GM23248 (cell line): ENCODE measurements around the gene TINCR. TPM values are rescaled to one million over a fixed set of nuclear protein-coding genes. Genes with fewer than 3 reads are reported as not detected.

ENCODE experiments used
- DNase-seq: peaks from one replicate; pipeline ENCODE4 v3.0.0-alpha.2; 2015
- H2AFZ ChIP-seq: fragments of 200-600 bp; sonication (generic); 2 replicates; pipeline ENCODE4 v1.6.1; 2016; ENCODE audit warnings: antibody characterized with exemption
- H3F3A ChIP-seq: fragments of 200-600 bp; sonication (generic); 2 replicates; pipeline ENCODE4 v1.6.1; 2016; ENCODE audit warnings: mild to moderate bottlenecking, antibody characterized with exemption, mixed run types; ENCODE audit not compliant: insufficient read depth
- H3K27ac ChIP-seq: fragments of 200-600 bp; sonication (generic); 2 replicates; pipeline ENCODE4 v1.5.1; 2016; ENCODE audit warnings: mild to moderate bottlenecking
- H3K27me3 ChIP-seq: fragments of 200-600 bp; sonication (generic); replicated peaks from 2 replicates; pipeline ENCODE4 v1.6.1; 2016; ENCODE audit warnings: mild to moderate bottlenecking; ENCODE audit not compliant: insufficient read depth
- H3K36me3 ChIP-seq: fragments of 200-600 bp; sonication (generic); 2 replicates; pipeline ENCODE4 v1.6.1; 2016; ENCODE audit warnings: low read depth, mild to moderate bottlenecking
- H3K4me1 ChIP-seq: fragments of 200-600 bp; sonication (generic); 2 replicates; pipeline ENCODE4 v1.6.1; 2016; ENCODE audit warnings: mild to moderate bottlenecking; ENCODE audit not compliant: insufficient read depth
- H3K4me2 ChIP-seq: fragments of 200-600 bp; sonication (generic); one replicate; pipeline ENCODE4 v1.6.1; 2016; ENCODE audit warnings: mild to moderate bottlenecking; ENCODE audit not compliant: unreplicated experiment
- H3K4me3 ChIP-seq: fragments of 200-600 bp; sonication (generic); 2 replicates; pipeline ENCODE4 v1.5.1; 2016; ENCODE audit warnings: mild to moderate bottlenecking
- H3K79me2 ChIP-seq: fragments of 200-600 bp; sonication (generic); 2 replicates; pipeline ENCODE4 v1.6.1; 2016; ENCODE audit warnings: mild to moderate bottlenecking; ENCODE audit not compliant: insufficient read depth
- H3K9ac ChIP-seq: fragments of 200-600 bp; sonication (generic); 2 replicates; pipeline ENCODE4 v1.6.1; 2016; ENCODE audit warnings: mild to moderate bottlenecking
- H3K9me2 ChIP-seq: fragments of 200-600 bp; sonication (generic); 2 replicates; pipeline ENCODE4 v1.6.1; 2016; ENCODE audit warnings: mixed run types, mild to moderate bottlenecking, moderate library complexity; ENCODE audit not compliant: insufficient read depth
- H3K9me3 ChIP-seq: fragments of 200-600 bp; sonication (generic); one replicate; pipeline ENCODE4 v1.6.1; 2017; ENCODE audit warnings: low read depth
- H4K20me1 ChIP-seq: fragments of 200-600 bp; sonication (generic); 2 replicates; pipeline ENCODE4 v1.6.0; 2016; ENCODE audit not compliant: insufficient read depth
- EZH2 ChIP-seq: fragments of 200-600 bp; sonication (generic); IDR thresholded peaks from 2 replicates; pipeline ENCODE4 v1.6.1; 2018; ENCODE audit warnings: antibody characterized with exemption, mild to moderate bottlenecking; ENCODE audit not compliant: insufficient read depth, poor library complexity, severe bottlenecking
- EZH2phosphoT487 ChIP-seq: fragments of 200-600 bp; sonication (generic); IDR thresholded peaks from 2 replicates; pipeline ENCODE4 v1.6.1; 2018; ENCODE audit warnings: antibody characterized with exemption, moderate library complexity, mild to moderate bottlenecking, low read depth; ENCODE audit not compliant: insufficient read depth
- WGBS, 2 experiments: methylation state at CpG; one replicate each; pipeline ENCODE4 v1.1.6; 2015 to 2017; ENCODE audit warnings: low lambda C conversion rate in 2 of 2, low coverage in 1 of 2; ENCODE audit errors: missing lambda C conversion rate in 2 of 2; 5-methylcytosine and 5-hydroxymethylcytosine counted together
- in situ Hi-C: fragments of 300-500 bp; cut with MboI; formaldehyde crosslinking; loops from 2 replicates; pipeline ENCODE4 v1.15.0; 2020
- polyA plus RNA-seq: library from polyadenylated mRNA; unstranded; fragments of >200 nt; fragmentation: Nextera tagmentation; extraction: Ambion mirVana; gene quantifications from 2 replicates; pipeline ENCODE4 v1.2.1, GENCODE V29; 2016
- total RNA-seq: library from RNA; depleted of rRNA; stranded (reverse); fragments of >200 nt; shearing (Covaris generic); gene quantifications from 2 replicates; pipeline ENCODE4 v1.2.3, GENCODE V29; 2014

TINCR gene
- total and polyA plus RNA-seq, 2 experiments from 2014 or later = 1.6 TPM; not detected in 1

- Histone ChIP-seq H3K4me3 (no peak overlapping the region), H3K36me3 (no peaks in the 10 kb centered on the region), H3K27ac (no peak overlapping the region), H3K79me2 (no peaks in the 10 kb centered on the region), H4K20me1 (no peaks in the 10 kb centered on the region), H3K4me1 (no peaks in the 10 kb centered on the region), H3K27me3 (no peaks in the 10 kb centered on the region), H3K9ac (no peak overlapping the region), H3K9me2 (no peaks in the 10 kb centered on the region), H3K4me2 (no peak overlapping the region), H3F3A (no peaks in the 10 kb centered on the region), H2AFZ (no peak overlapping the region), H3K9me3 (no peaks in the 10 kb centered on the region)
- TF ChIP-seq EZH2 (no peak), EZH2phosphoT487 (no peak)
- no peak for DNase-seq
- in situ Hi-C loops = loop anchor here (10.0 kb wide), 1 partner anchor 531 kb away; no protein-coding TSS in a partner anchor
- WGBS, 2 experiments = 84 to 89% methylated on average over 6 of the region's 6 CpGs
Measured at GRCh38 chr19:5575590-5575989, 7.8 kb upstream of the TINCR start.

GRCh38 chr19:5572556-5573286 is 5.0 kb upstream of the TINCR start:
- no peak overlapping the region for H2AFZ ChIP-seq
- no peak overlapping the region for H3K27ac ChIP-seq
- no peaks in the 10 kb centered on the region for H3F3A ChIP-seq
- 69 to 76% methylated on average over 14 of the region's 14 CpGs for WGBS, 2 experiments
- H3K9me2 ChIP-seq = no peaks in the 10 kb centered on the region
- TF ChIP-seq EZH2phosphoT487 = no peak
- no peak for TF ChIP-seq EZH2
- H3K36me3 ChIP-seq = no peaks in the 10 kb centered on the region
- H3K4me3 ChIP-seq = no peak overlapping the region
- in situ Hi-C loops = loop anchor here (10.0 kb wide), 1 partner anchor 528 kb away; no protein-coding TSS in a partner anchor
- no peaks in the 10 kb centered on the region for H3K9me3 ChIP-seq
- 0 out of 2 replicates have a peak, but pooled peaks cover 5% of the 10 kb centered on the region for H3K27me3 ChIP-seq
- H4K20me1 ChIP-seq = no peaks in the 10 kb centered on the region
- no peaks in the 10 kb centered on the region for H3K4me1 ChIP-seq
- H3K79me2 ChIP-seq = no peaks in the 10 kb centered on the region
- H3K4me2 ChIP-seq = no peak overlapping the region
- no peak for DNase-seq
- no peak overlapping the region for H3K9ac ChIP-seq

- Histone ChIP-seq H3K9ac (no peak overlapping the region), H3K9me2 (no peaks in the 10 kb centered on the region), H3K27ac (no peak overlapping the region), H4K20me1 (no peaks in the 10 kb centered on the region), H3K9me3 (no peaks in the 10 kb centered on the region), H3K4me2 (no peak overlapping the region), H3K4me3 (no peak overlapping the region), H2AFZ (no peak overlapping the region), H3K4me1 (no peaks in the 10 kb centered on the region), H3K79me2 (no peaks in the 10 kb centered on the region), H3K36me3 (no peaks in the 10 kb centered on the region), H3K27me3 (peaks cover 10% of the 10 kb centered on the region), H3F3A (no peaks in the 10 kb centered on the region)
- no peak for DNase-seq
- 78% methylated on average over 3 of the region's 3 CpGs for WGBS, 2 experiments
- in situ Hi-C loops = loop anchor here (10.0 kb wide), 1 partner anchor 527 kb away; no protein-coding TSS in a partner anchor
- TF ChIP-seq EZH2 (no peak), EZH2phosphoT487 (no peak)
Measured at GRCh38 chr19:5571777-5572176, 4.0 kb upstream of the TINCR start.

- no peak overlapping the region for H3K4me3 ChIP-seq
- no peaks in the 10 kb centered on the region for H3K9me3 ChIP-seq
- WGBS, 2 experiments = 26 to 48% methylated on average over 18 to 40 of the region's 40 CpGs
- H3K4me2 ChIP-seq = no peak overlapping the region
- TF ChIP-seq EZH2 (no peak), EZH2phosphoT487 (no peak)
- no peak overlapping the region for H3K9ac ChIP-seq
- H3K4me1 ChIP-seq = no peaks in the 10 kb centered on the region
- no peak for DNase-seq
- in situ Hi-C loops = no loop called here
- H4K20me1 ChIP-seq = no peaks in the 10 kb centered on the region
- H3K36me3 ChIP-seq = no peaks in the 10 kb centered on the region
- H3K27ac ChIP-seq = no peak overlapping the region
- H3K9me2 ChIP-seq = no peaks in the 10 kb centered on the region
- no peaks in the 10 kb centered on the region for H3F3A ChIP-seq
- H2AFZ ChIP-seq = no peak overlapping the region
- H3K27me3 ChIP-seq = peaks cover 20% of the 10 kb centered on the region
- no peaks in the 10 kb centered on the region for H3K79me2 ChIP-seq
Measured at GRCh38 chr19:5567970-5568407, 236 bp upstream of the TINCR start.
